HFF-Myc (cell line): Measurements from ENCODE around the gene IL1RAPL1.

Source experiments
- DNase-seq: peaks from one replicate; pipeline ENCODE4 v3.0.0-alpha.2; 2011; ENCODE audit warnings: low read depth; ENCODE audit errors: extremely low read depth
- H3K4me3 ChIP-seq: replicated peaks from 2 replicates; pipeline ENCODE4 v1.5.1; 2011; ENCODE audit warnings: low read depth, mild to moderate bottlenecking, control low read depth, low read length
- CTCF ChIP-seq: IDR thresholded peaks from 2 replicates; pipeline ENCODE4 v1.5.1; 2012; ENCODE audit warnings: mild to moderate bottlenecking, low read depth, low read length, control low read depth; ENCODE audit errors: missing control alignments

The IL1RAPL1 gene

GRCh38 chrX:29890646-29891200, 1303.5 kb downstream of the IL1RAPL1 start:
- no peak for TF ChIP-seq CTCF
- no peak for DNase-seq
- no peak overlapping the region for H3K4me3 ChIP-seq

- H3K4me3 ChIP-seq = no peak overlapping the region
- no peak for TF ChIP-seq CTCF
- DNase-seq = no peak
These were observed 1314.8 kb downstream of the IL1RAPL1 start for GRCh38 chrX:29902004-29902403.

- DNase-seq = no peak
- TF ChIP-seq CTCF = no peak
- no peak overlapping the region for H3K4me3 ChIP-seq
These were observed 1316.1 kb downstream of the IL1RAPL1 start for GRCh38 chrX:29903360-29903759.

- no peak overlapping the region for H3K4me3 ChIP-seq
- no peak for TF ChIP-seq CTCF
- no peak for DNase-seq
These were observed 1324.4 kb downstream of the IL1RAPL1 start for GRCh38 chrX:29911673-29912072.

- TF ChIP-seq CTCF = no peak
- no peak for DNase-seq
These were observed 1326.4 kb downstream of the IL1RAPL1 start for GRCh38 chrX:29913647-29914046.

GRCh38 chrX:29922607-29923006, 1335.4 kb downstream of the IL1RAPL1 start:
- no peak overlapping the region for H3K4me3 ChIP-seq
- DNase-seq = no peak
- TF ChIP-seq CTCF = no peak

More at GRCh38 chrX:29913647-29914046, 1326.4 kb downstream of the IL1RAPL1 start:
- no peak overlapping the region for H3K4me3 ChIP-seq

GRCh38 chrX:29926056-29926455, 1338.8 kb downstream of the IL1RAPL1 start:
- DNase-seq = no peak
- no peak for TF ChIP-seq CTCF

More at GRCh38 chrX:29926056-29926455, 1338.8 kb downstream of the IL1RAPL1 start:
- no peak overlapping the region for H3K4me3 ChIP-seq
